HepG2 (cell line): ENCODE results near the gene OSCP1. TPM values are rescaled to one million over a fixed set of nuclear protein-coding genes. Genes with fewer than 3 reads are reported as not detected.

ENCODE experiments used
- ATAC-seq: fragments of 200-7000 bp; cut with Tn5 transposase; 3 replicates; pipeline ENCODE4 v1.9.1; 2020; ENCODE audit warnings: mild to moderate bottlenecking, moderate library complexity
- BruUV-seq: library from RNA; stranded (reverse); fragments of 400-500 nt; replicated peaks from 2 replicates; lab custom pipeline; 2021; lab: Mats Ljungman, UMichigan
- CTCF ChIA-PET: fragments of 300-600 bp; formaldehyde crosslinking; extraction: SDS; loops from one replicate; lab custom pipeline; 2021; ENCODE audit warnings: low total read pairs, inconsistent platforms, low intra/inter-chr PET ratio; lab: Yijun Ruan, JAX
- POLR2A ChIA-PET: fragments of 350-600 bp; sonication (Branson Sonifier 250); formaldehyde crosslinking; loops from one replicate; lab custom pipeline; 2020; ENCODE audit warnings: antibody characterized with exemption, inconsistent platforms; lab: Yijun Ruan, JAX
- DNase-seq: peaks from one replicate; pipeline ENCODE4 v3.0.0-alpha.2; 2015; ENCODE audit warnings: low spot score
- FAIRE-seq: peaks from 3 replicates; lab custom pipeline; 2011; peaks lifted over from hg19 to GRCh38; lab: Jason Lieb, UNC
- H2AFZ ChIP-seq: one replicate; pipeline ENCODE4 v1.6.1; 2011; ENCODE audit warnings: low read length, inconsistent platforms
- H3K27ac ChIP-seq: fragments of 300-600 bp; 3 replicates; pipeline ENCODE4 v1.8.0; 2011; ENCODE audit warnings: mixed run types, mild to moderate bottlenecking, mixed read lengths, low read length, inconsistent platforms; ENCODE audit not compliant: insufficient read depth; ENCODE audit errors: extremely low read length
- H3K27me3 ChIP-seq, 2 experiments: fragments of 200-600 bp in 1 of 2; 2 replicates in 1 of 2; 3 replicates in 1 of 2; pipeline versions ENCODE4 v1.6.0 to v1.8.0; 2011; ENCODE audit warnings: low read length in 2 of 2, mild to moderate bottlenecking in 2 of 2, moderate library complexity in 2 of 2, inconsistent platforms in 1 of 2; ENCODE audit not compliant: insufficient read depth in 2 of 2, control insufficient read depth in 1 of 2
- H3K36me3 ChIP-seq, 2 experiments: fragments of 200-600 bp in 1 of 2; replicated peaks in 1 of 2; 2 replicates in 1 of 2; 3 replicates in 1 of 2; pipeline versions ENCODE4 v1.5.1 to v1.8.0; 2011; ENCODE audit warnings: low read length in 2 of 2, inconsistent platforms in 1 of 2; ENCODE audit not compliant: insufficient read depth in 2 of 2, control insufficient read depth in 1 of 2
- H3K4me1 ChIP-seq: 2 replicates; pipeline ENCODE4 v1.5.1; 2012; ENCODE audit warnings: low read length, inconsistent platforms; ENCODE audit not compliant: insufficient read depth
- H3K4me2 ChIP-seq: 2 replicates; pipeline ENCODE4 v1.6.0; 2011; ENCODE audit warnings: low read depth, low read length, inconsistent platforms
- H3K4me3 ChIP-seq, 3 experiments: fragments of 200-600 bp in 1 of 3; sonication (generic), shearing (Covaris generic) in 1 of 3; replicated peaks in 1 of 3; 2 replicates each; pipeline ENCODE4 v1.5.1; 2011 to 2016; ENCODE audit warnings: low read length in 3 of 3, inconsistent platforms in 2 of 3, low read depth in 2 of 3, mild to moderate bottlenecking in 2 of 3, control low read depth in 1 of 3, mixed read lengths in 1 of 3; ENCODE audit not compliant: insufficient read depth in 1 of 3
- H3K79me2 ChIP-seq: one replicate; pipeline ENCODE4 v1.6.1; 2011; ENCODE audit warnings: low read length, inconsistent platforms; ENCODE audit not compliant: insufficient read depth
- H3K9ac ChIP-seq: 2 replicates; pipeline ENCODE4 v1.6.0; 2011; ENCODE audit warnings: mild to moderate bottlenecking, low read depth, low read length, inconsistent platforms; ENCODE audit not compliant: insufficient read depth
- H3K9me3 ChIP-seq: 2 replicates; pipeline ENCODE4 v1.5.1; 2012; ENCODE audit warnings: mild to moderate bottlenecking, low read length
- H4K20me1 ChIP-seq: 2 replicates; pipeline ENCODE4 v1.6.0; 2011; ENCODE audit warnings: inconsistent platforms, mild to moderate bottlenecking, low read length, moderate library complexity; ENCODE audit not compliant: insufficient read depth
- ZMAT3 ChIP-seq: sonication (generic); formaldehyde crosslinking; conservative IDR thresholded peaks from 2 replicates; pipeline ENCODE4 v1.7.0; 2021; ENCODE audit warnings: missing genetic modification reagents
- ZNF629 ChIP-seq: sonication (generic); formaldehyde crosslinking; conservative IDR thresholded peaks from 2 replicates; pipeline ENCODE4 v1.5.0; 2020; ENCODE audit warnings: missing genetic modification reagents
- in situ Hi-C: cut with HindIII; loops from 2 replicates; pipeline ENCODE4 v1.10.0; 2017; ENCODE audit warnings: low pct_unique_long_range_greater_than_20kb; ENCODE audit not compliant: extremely low pct_ligation_motif_present
- intact Hi-C: fragments of 100-400 bp; cut with micrococcal nuclease; formaldehyde crosslinking; loops from one replicate; pipeline ENCODE4 v1.10.0; 2022; ENCODE audit not compliant: unreplicated experiment
- polyA plus RNA-seq, 8 experiments: library from polyadenylated mRNA; depleted of rRNA in 3 of 8; stranded (reverse) in 7 of 8; unstranded in 1 of 8; fragments of >200 nt; fragmentation: Illumina TruSeq in 4 of 8; extraction: Trizol in 4 of 8; gene quantifications; 2 replicates each; pipeline versions ENCODE4 v1.2.1 to v1.2.3, GENCODE V29; 2011 to 2016; ENCODE audit warnings: low read depth in 4 of 8, missing spikeins in 1 of 8, mixed read lengths in 1 of 8; ENCODE audit not compliant: insufficient read depth in 1 of 8
- total RNA-seq, 5 experiments: library from RNA; depleted of rRNA; stranded (reverse); fragments of >200 nt; fragmentation: Illumina TruSeq; extraction: Trizol; gene quantifications; 2 replicates each; pipeline ENCODE4 v1.2.3, GENCODE V29; 2016; ENCODE audit warnings: low read depth in 1 of 5
- TF ChIP-seq, protein P1 (sequence below): sonication (generic); formaldehyde crosslinking; IDR thresholded peaks from 2 replicates; pipeline ENCODE4 v1.4.0; 2020; ENCODE audit warnings: missing genetic modification reagents, borderline replicate concordance

Gene OSCP1
- total and polyA plus RNA-seq, 2 of the 13 experiments (the other 11 are each of a cell fraction or from before 2014, with no cell fraction given), result 0.60 to 0.84 TPM

DNA sequence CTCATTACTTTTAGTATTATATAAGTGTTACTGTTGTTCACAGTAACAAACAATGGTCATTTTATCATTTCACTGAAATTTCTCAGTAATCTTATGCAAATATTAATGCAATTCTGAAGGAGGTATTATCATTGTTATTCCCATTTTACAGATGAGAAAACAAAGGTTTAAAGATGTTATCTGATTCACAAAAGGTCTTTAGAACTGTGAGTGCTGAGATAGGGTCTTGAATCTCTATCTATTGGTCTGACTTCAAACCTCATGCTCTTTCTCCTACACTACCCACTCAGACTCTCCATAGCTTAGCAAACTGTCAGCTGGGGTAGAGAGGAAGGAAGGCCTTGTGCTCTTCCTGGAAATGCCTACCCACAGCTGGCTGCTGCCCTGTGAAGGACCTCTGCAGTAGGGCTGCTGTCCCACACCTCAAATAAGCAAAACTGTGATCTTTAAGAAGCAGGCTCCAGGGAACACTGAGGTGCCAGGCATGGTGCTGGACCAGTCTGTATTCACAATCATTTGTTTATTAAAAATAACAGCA lies 6.2 kb upstream of the OSCP1 start:
- no peak overlapping the region for H3K9ac ChIP-seq
- no peak overlapping the region for H2AFZ ChIP-seq
- no peaks in the 10 kb centered on the region for H3K79me2 ChIP-seq
- no peak for ATAC-seq
- TF ChIP-seq ZMAT3 (CRISPR knock-in tag) (no peak), ZNF629 (CRISPR knock-in tag) (peak; percentile 57)
- TF ChIP-seq, protein P1, sequence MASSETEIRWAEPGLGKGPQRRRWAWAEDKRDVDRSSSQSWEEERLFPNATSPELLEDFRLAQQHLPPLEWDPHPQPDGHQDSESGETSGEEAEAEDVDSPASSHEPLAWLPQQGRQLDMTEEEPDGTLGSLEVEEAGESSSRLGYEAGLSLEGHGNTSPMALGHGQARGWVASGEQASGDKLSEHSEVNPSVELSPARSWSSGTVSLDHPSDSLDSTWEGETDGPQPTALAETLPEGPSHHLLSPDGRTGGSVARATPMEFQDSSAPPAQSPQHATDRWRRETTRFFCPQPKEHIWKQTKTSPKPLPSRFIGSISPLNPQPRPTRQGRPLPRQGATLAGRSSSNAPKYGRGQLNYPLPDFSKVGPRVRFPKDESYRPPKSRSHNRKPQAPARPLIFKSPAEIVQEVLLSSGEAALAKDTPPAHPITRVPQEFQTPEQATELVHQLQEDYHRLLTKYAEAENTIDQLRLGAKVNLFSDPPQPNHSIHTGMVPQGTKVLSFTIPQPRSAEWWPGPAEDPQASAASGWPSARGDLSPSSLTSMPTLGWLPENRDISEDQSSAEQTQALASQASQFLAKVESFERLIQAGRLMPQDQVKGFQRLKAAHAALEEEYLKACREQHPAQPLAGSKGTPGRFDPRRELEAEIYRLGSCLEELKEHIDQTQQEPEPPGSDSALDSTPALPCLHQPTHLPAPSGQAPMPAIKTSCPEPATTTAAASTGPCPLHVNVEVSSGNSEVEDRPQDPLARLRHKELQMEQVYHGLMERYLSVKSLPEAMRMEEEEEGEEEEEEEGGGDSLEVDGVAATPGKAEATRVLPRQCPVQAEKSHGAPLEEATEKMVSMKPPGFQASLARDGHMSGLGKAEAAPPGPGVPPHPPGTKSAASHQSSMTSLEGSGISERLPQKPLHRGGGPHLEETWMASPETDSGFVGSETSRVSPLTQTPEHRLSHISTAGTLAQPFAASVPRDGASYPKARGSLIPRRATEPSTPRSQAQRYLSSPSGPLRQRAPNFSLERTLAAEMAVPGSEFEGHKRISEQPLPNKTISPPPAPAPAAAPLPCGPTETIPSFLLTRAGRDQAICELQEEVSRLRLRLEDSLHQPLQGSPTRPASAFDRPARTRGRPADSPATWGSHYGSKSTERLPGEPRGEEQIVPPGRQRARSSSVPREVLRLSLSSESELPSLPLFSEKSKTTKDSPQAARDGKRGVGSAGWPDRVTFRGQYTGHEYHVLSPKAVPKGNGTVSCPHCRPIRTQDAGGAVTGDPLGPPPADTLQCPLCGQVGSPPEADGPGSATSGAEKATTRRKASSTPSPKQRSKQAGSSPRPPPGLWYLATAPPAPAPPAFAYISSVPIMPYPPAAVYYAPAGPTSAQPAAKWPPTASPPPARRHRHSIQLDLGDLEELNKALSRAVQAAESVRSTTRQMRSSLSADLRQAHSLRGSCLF, result no peak
- no peaks in the 10 kb centered on the region for H3K9me3 ChIP-seq
- POLR2A ChIA-PET, result no interaction called here
- no peaks in the 10 kb centered on the region for H3K27me3 ChIP-seq
- BruUV-seq, result no TSS peak
- H3K4me1 ChIP-seq, result peaks cover 22% of the 10 kb centered on the region
- no peaks in the 10 kb centered on the region for H4K20me1 ChIP-seq
- peaks cover 21 to 62% of the 10 kb centered on the region in 2 experiments for H3K36me3 ChIP-seq
- CTCF ChIA-PET, result no interaction called here
- FAIRE-seq, result no peak
- no peak overlapping the region for H3K27ac ChIP-seq
- no peak overlapping the region for H3K4me2 ChIP-seq
- in situ Hi-C loops, result no loop called here
- no peak for DNase-seq
- no peak overlapping the region for H3K4me3 ChIP-seq
- intact Hi-C loops, result no loop called here
